ENCODE measurements around the gene IL17RA.

IL17RA gene

GRCh38 chr22:17107547-17107810 is 22.7 kb downstream of the IL17RA start:
- DNase-seq, result no peak

- no peak for DNase-seq
These were observed 23.7 kb downstream of the IL17RA start for GRCh38 chr22:17108256-17109112.

- DNase-seq, result no peak
These were observed 24.5 kb downstream of the IL17RA start for GRCh38 chr22:17109113-17109865.

- no peak for DNase-seq
These were observed 25.2 kb downstream of the IL17RA start for GRCh38 chr22:17109976-17110375.

- DNase-seq, result no peak
These were observed 26.2 kb downstream of the IL17RA start for GRCh38 chr22:17110791-17111550.

GRCh38 chr22:17112491-17113042 is 27.8 kb downstream of the IL17RA start:
- no peak for DNase-seq

- DNase-seq, result no peak
These were observed 28.8 kb downstream of the IL17RA start for GRCh38 chr22:17113600-17113999.

- DNase-seq, result no peak
These were observed 29.5 kb downstream of the IL17RA start for GRCh38 chr22:17114173-17114897.

- no peak for DNase-seq
These were observed 30.1 kb downstream of the IL17RA start for GRCh38 chr22:17114898-17115235.

- no peak for DNase-seq
These were observed 30.4 kb downstream of the IL17RA start for GRCh38 chr22:17115236-17115635.

- no peak for DNase-seq
These were observed 31.3 kb downstream of the IL17RA start for GRCh38 chr22:17115945-17116565.

GRCh38 chr22:17116572-17117330 is 32.0 kb downstream of the IL17RA start:
- no peak for DNase-seq

GRCh38 chr22:17117400-17117799 is 32.6 kb downstream of the IL17RA start:
- no peak for DNase-seq

GRCh38 chr22:17117890-17118289 is 33.1 kb downstream of the IL17RA start:
- no peak for DNase-seq

GRCh38 chr22:17118342-17118741 is 33.5 kb downstream of the IL17RA start:
- DNase-seq, result no peak

- DNase-seq, result no peak
These were observed 34.8 kb downstream of the IL17RA start for GRCh38 chr22:17119481-17120202.

GRCh38 chr22:17120281-17120680 is 35.5 kb downstream of the IL17RA start:
- DNase-seq, result no peak

GRCh38 chr22:17120711-17121232 is 36.0 kb downstream of the IL17RA start:
- no peak for DNase-seq

GRCh38 chr22:17121233-17122195 is 36.7 kb downstream of the IL17RA start, which contains the start of gene TMEM121B:
Gene TMEM121B (minus strand): TSS chr22:17121360. CDS start chr22:17121127, 233 bp downstream.
- peak; percentile 88 for DNase-seq

Measured in DMS153 (cell line).